Breast epithelium (tissue), 3 donors: ENCODE results near the gene ADARB2.

ENCODE experiments used
- POLR2A ChIP-seq: fragments of 450-650 bp; IDR thresholded peaks from one replicate; pipeline ENCODE4 v1.6.1; 2016; ENCODE audit warnings: antibody characterized with exemption, mild to moderate bottlenecking, moderate library complexity
- TF ChIP-seq, protein P1 (sequence below), 3 donors: fragments of 450-650 bp; IDR thresholded peaks; one replicate each; pipeline ENCODE4 v1.5.1; 2016 to 2017; ENCODE audit warnings: antibody characterized with exemption in 3 of 3, mild to moderate bottlenecking in 3 of 3, moderate library complexity in 3 of 3

GRCh38 chr10:1230592-1231275, 506.6 kb downstream of the ADARB2 start:
- TF ChIP-seq, protein P1, sequence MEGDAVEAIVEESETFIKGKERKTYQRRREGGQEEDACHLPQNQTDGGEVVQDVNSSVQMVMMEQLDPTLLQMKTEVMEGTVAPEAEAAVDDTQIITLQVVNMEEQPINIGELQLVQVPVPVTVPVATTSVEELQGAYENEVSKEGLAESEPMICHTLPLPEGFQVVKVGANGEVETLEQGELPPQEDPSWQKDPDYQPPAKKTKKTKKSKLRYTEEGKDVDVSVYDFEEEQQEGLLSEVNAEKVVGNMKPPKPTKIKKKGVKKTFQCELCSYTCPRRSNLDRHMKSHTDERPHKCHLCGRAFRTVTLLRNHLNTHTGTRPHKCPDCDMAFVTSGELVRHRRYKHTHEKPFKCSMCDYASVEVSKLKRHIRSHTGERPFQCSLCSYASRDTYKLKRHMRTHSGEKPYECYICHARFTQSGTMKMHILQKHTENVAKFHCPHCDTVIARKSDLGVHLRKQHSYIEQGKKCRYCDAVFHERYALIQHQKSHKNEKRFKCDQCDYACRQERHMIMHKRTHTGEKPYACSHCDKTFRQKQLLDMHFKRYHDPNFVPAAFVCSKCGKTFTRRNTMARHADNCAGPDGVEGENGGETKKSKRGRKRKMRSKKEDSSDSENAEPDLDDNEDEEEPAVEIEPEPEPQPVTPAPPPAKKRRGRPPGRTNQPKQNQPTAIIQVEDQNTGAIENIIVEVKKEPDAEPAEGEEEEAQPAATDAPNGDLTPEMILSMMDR (IDR thresholded peaks at IDR 0.05) = no peak
- no peak for TF ChIP-seq POLR2A
